Fibroblast of mammary gland (primary cell): ENCODE data around the gene JARID2.

Experiments
- DNase-seq: peaks from one replicate; pipeline ENCODE4 v3.0.0-alpha.2; 2010; ENCODE audit warnings: low read depth
- H3K4me3 ChIP-seq: 2 replicates; pipeline ENCODE4 v1.5.1; 2011; ENCODE audit warnings: low read depth, mild to moderate bottlenecking, low read length, moderate library complexity; ENCODE audit not compliant: control insufficient read depth
- TF ChIP-seq, protein P1 (sequence below): conservative IDR thresholded peaks from 2 replicates; pipeline ENCODE4 v1.5.1; 2011; ENCODE audit warnings: low read depth, low read length, inconsistent platforms; ENCODE audit not compliant: control insufficient read depth, insufficient read depth

Gene JARID2

DNA sequence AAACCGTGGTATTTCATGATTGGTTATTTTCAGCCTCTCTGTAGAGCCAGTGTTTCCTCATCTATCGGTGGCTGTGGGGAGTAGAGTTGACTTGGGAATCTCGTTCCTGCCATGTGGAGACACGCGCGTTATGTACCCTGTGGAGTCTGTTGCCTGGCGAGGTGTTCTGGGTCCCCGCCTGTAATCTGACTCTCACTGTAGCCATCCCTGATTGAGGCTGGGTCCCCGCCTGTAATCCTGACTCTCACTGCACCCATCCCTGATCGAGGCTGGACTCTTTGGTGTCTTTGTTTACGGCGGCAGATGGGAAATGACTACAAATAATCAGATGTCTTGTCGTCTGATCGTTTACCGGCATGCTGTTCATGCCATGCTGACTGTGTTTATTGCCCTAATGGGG is 263.1 kb downstream of the JARID2 start:
- no peak overlapping the region for H3K4me3 ChIP-seq
- TF ChIP-seq, protein P1, sequence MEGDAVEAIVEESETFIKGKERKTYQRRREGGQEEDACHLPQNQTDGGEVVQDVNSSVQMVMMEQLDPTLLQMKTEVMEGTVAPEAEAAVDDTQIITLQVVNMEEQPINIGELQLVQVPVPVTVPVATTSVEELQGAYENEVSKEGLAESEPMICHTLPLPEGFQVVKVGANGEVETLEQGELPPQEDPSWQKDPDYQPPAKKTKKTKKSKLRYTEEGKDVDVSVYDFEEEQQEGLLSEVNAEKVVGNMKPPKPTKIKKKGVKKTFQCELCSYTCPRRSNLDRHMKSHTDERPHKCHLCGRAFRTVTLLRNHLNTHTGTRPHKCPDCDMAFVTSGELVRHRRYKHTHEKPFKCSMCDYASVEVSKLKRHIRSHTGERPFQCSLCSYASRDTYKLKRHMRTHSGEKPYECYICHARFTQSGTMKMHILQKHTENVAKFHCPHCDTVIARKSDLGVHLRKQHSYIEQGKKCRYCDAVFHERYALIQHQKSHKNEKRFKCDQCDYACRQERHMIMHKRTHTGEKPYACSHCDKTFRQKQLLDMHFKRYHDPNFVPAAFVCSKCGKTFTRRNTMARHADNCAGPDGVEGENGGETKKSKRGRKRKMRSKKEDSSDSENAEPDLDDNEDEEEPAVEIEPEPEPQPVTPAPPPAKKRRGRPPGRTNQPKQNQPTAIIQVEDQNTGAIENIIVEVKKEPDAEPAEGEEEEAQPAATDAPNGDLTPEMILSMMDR: no peak
- no peak for DNase-seq

DNA sequence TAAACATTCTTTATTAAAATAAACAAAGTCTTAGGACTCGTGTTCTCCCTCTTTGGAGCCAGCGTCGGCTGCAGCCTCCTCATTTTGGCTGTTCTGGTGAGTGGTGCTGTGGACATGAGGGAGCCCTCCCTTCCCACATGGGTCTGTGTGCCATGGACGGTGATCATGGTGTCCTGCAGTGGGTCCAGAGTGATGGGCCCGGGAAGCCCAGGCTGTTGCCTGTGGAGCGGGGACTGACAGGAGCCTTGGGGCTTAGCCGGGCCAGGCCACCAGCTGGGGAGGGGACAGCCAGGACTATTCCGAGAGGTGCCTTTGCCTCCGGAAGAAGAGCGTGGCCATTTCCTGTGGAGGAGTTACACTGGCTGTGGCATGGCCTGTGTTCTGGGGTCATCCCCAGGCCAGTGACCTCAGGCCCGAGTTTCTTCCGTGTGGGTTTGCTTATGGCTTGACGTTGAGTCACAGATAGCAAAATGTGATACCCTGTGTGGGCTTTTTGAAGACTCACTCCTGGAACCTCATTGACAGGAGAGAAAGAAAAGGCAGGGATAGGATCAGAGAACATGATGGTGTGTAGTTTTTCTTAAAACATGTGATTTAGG is 263.6 kb downstream of the JARID2 start:
- no peak for DNase-seq
- TF ChIP-seq, protein P1: no peak
- no peak overlapping the region for H3K4me3 ChIP-seq

DNA sequence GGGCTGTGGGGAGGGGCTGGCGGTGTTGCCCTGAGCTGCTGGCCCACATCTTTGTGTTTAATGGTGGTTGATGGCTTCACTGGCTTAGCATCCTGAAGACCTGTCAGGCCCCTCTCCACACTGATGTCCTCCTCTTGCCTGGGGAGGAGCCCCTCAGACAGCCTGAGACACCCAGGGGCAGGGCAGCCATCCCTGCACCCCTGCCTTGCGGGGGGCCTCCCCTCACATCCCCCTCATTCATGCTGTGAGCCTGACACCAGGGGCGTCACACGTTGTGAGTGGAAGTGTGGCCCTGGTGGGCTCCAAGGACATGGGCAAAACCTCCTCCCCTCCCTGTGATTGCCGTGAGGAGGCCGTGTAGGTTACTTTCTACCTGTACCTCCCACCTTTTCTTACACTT is 264.3 kb downstream of the JARID2 start:
- no peak for DNase-seq
- TF ChIP-seq, protein P1: no peak
- no peak overlapping the region for H3K4me3 ChIP-seq

DNA sequence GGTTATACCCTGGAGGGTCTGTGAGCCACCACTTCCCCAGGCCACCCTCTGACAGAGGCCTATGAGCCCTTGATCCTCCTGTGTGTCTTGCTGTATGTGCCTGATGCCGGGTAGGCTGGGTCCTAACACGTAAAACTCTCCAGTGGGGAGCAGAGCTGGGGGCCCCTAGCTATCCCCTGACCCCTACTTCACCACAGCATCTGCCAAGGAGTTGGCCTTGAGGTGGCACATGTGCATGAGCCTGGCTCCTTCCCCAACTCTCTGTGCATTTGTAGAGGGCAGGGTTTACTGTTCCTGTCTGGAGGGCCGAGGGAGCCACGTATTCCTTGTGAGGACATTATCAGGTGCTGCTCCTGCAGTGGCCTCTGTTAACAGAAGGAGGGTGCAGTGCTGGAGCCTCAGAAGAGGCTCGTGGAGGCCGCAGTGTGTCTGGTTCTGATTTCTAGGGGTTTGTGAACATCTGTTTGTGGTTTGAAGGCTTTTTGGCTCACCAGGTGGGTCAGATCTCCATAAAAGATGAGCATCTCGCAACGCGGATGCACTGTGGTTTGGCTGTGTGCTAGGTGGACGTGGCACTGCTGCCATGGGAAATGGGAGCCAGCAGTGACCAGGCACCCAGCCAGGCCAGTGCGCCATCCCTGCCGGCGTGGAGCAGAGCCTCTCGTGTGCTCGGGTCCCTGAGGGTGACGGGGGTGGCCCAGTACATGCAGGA is 264.8 kb downstream of the JARID2 start:
- H3K4me3 ChIP-seq: no peak overlapping the region
- TF ChIP-seq, protein P1: no peak
- DNase-seq: peak; percentile 41

DNA sequence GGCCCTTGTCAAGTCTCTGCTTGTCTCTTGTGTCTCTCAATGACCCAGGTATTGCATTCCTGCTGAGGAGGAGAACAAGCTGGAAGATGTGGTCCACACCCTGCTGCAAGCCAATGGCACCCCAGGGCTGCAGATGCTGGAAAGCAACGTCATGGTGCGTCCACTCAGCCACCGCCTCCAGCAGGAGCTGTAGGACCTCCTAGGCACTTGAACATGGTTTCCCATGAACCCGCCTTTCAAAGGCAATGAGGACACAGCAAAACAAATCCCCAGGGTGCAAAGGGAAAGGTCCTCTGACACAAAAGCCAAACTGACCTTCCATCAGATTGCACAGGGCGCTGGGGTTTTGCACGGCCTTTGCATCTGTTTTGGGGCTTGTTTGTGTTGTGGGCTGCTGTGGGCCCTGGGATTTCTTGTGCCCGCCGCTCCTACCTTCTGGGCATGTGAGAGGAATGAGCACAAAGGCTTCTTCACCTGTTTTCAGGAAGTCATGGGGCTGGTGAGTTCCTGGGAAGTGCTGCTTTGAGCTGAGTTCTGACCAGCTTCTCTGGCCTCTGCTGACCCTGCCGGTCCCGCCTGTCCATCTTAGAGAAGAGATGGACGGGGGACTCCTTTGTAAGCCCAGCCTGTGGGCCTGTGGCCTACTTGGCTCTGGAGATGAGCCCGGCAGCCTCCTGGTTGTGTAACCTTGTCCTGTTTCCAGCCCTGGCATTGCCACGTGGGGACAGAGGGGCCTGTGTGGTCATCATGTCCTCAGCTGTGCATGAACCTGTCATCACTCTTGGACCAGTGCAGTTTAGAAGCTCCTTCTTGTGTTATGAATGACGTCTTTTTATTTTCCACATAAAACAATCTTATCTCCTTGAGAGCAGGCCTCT is 265.6 kb downstream of the JARID2 start:
- no peak overlapping the region for H3K4me3 ChIP-seq
- no peak for DNase-seq
- TF ChIP-seq, protein P1: no peak

DNA sequence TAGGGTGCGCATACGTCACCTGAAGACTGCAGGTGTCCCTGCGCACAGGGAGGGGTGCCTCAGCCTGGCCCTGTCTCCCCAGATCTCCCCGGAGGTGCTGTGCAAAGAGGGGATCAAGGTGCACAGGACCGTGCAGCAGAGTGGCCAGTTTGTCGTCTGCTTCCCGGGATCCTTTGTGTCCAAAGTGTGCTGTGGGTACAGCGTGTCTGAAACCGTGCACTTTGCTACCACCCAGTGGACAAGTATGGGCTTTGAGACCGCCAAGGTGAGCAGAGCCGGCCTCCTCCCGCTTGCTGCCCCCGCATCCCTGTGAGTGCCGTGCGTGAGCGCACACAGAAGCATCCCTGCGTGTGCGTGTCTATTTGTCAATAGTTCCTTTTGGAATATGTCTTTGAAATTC is 266.3 kb downstream of the JARID2 start:
- peak; percentile 38 for DNase-seq
- no peak overlapping the region for H3K4me3 ChIP-seq
- TF ChIP-seq, protein P1: peak; percentile 14
